Tibial nerve (tissue), 4 donors: Measurements from ENCODE around the gene NKD1. TPM values are rescaled to one million over a fixed set of nuclear protein-coding genes. Genes with fewer than 3 reads are reported as not detected.

Experiments used
- DNase-seq, 2 donors: peaks; one replicate each; pipeline ENCODE4 v3.0.0-alpha.2; 2019; ENCODE audit warnings: low spot score in 2 of 2
- H3K27ac ChIP-seq, 4 donors: fragments of 200-600 bp; sonication (generic) in 3 of 4; one replicate each; pipeline ENCODE4 v1.5.1; 2017 to 2019; ENCODE audit warnings: mild to moderate bottlenecking in 1 of 4
- H3K27me3 ChIP-seq, 2 donors: fragments of 200-600 bp; sonication (generic) in 1 of 2; one replicate each; pipeline versions ENCODE4 v1.5.1 to v1.6.0; 2017 to 2019
- H3K36me3 ChIP-seq, 3 donors: fragments of 200-600 bp; sonication (generic); one replicate each; pipeline ENCODE4 v1.5.1; 2018 to 2019
- H3K4me1 ChIP-seq, 4 donors: fragments of 200-600 bp; sonication (generic) in 3 of 4; one replicate each; pipeline ENCODE4 v1.5.1; 2017 to 2019
- H3K4me3 ChIP-seq, 4 donors: fragments of 200-600 bp; sonication (generic) in 3 of 4; one replicate each; pipeline ENCODE4 v1.5.1; 2017 to 2019; ENCODE audit warnings: mild to moderate bottlenecking in 1 of 4, moderate library complexity in 1 of 4
- H3K9me3 ChIP-seq, 4 donors: fragments of 200-600 bp; sonication (generic) in 3 of 4; one replicate each; pipeline ENCODE4 v1.5.1; 2017 to 2019
- CTCF ChIP-seq, 5 experiments: fragments of 200-600 bp in 3 of 5; fragments of 450-650 bp in 2 of 5; sonication (generic) in 3 of 5; IDR thresholded peaks; one replicate each; pipeline ENCODE4 v1.5.1; 2016 to 2019; ENCODE audit warnings: antibody characterized with exemption in 5 of 5, mild to moderate bottlenecking in 3 of 5, moderate library complexity in 2 of 5
- EP300 ChIP-seq, 2 donors: sonication (generic); formaldehyde crosslinking; IDR thresholded peaks; one replicate each; pipeline ENCODE4 v1.6.1; 2017; ENCODE audit warnings: antibody characterized with exemption in 2 of 2, mild to moderate bottlenecking in 1 of 2
- POLR2A ChIP-seq, 2 donors: fragments of 450-650 bp; IDR thresholded peaks; one replicate each; pipeline ENCODE4 v1.6.1; 2017; ENCODE audit warnings: antibody characterized with exemption in 2 of 2, mild to moderate bottlenecking in 2 of 2, moderate library complexity in 2 of 2
- WGBS, 2 donors: methylation state at CpG; one replicate each; pipeline ENCODE4 v1.1.5; 2018; 5-methylcytosine and 5-hydroxymethylcytosine counted together
- total RNA-seq, 4 donors: library from RNA; depleted of rRNA; stranded (reverse); fragments of >200 nt; gene quantifications; one replicate each; pipeline ENCODE4 v1.1.0, GENCODE V29; 2016

The NKD1 gene
- total RNA-seq, 4 donors from 2014 or later = 20.1 to 92.4 (median 43.1) TPM

- H3K4me3 ChIP-seq = no peak overlapping the region
- H3K27me3 ChIP-seq = no peaks in the 10 kb centered on the region
- 91 to 97% methylated on average over 2 of the region's 2 CpGs for WGBS, 2 donors
- no peaks in the 10 kb centered on the region for H3K4me1 ChIP-seq
- no peak for DNase-seq
- H3K27ac ChIP-seq = no peak overlapping the region
- H3K9me3 ChIP-seq = peaks cover 0 to 21% (median 0%) of the 10 kb centered on the region in 4 donors
- H3K36me3 ChIP-seq = no peaks in the 10 kb centered on the region
- TF ChIP-seq POLR2A (IDR thresholded peaks at IDR 0.05) = no peak
- no peak for TF ChIP-seq EP300 (IDR thresholded peaks at IDR 0.05)
- no peak for TF ChIP-seq CTCF (IDR thresholded peaks at IDR 0.05)
Observed at GRCh38 chr16:50531359-50531758, 16.8 kb upstream of the NKD1 start.

- WGBS, 2 donors = 76 to 83% methylated on average over 3 of the region's 3 CpGs
- H3K27me3 ChIP-seq = no peaks in the 10 kb centered on the region
- no peak for DNase-seq
- H3K27ac ChIP-seq = no peak overlapping the region
- no peaks in the 10 kb centered on the region for H3K4me1 ChIP-seq
- no peaks in the 10 kb centered on the region for H3K36me3 ChIP-seq
- H3K4me3 ChIP-seq = no peak overlapping the region
- peaks cover 0 to 21% (median 0%) of the 10 kb centered on the region in 4 donors for H3K9me3 ChIP-seq
- no peak for TF ChIP-seq EP300 (IDR thresholded peaks at IDR 0.05)
- TF ChIP-seq POLR2A (IDR thresholded peaks at IDR 0.05) = no peak
- TF ChIP-seq CTCF (IDR thresholded peaks at IDR 0.05) = no peak
Observed at GRCh38 chr16:50531901-50532300, 16.3 kb upstream of the NKD1 start.

GRCh38 chr16:50532576-50532975 lies 15.6 kb upstream of the NKD1 start:
- no peak for DNase-seq
- Histone ChIP-seq H3K9me3 (peaks cover 0 to 21% (median 0%) of the 10 kb centered on the region in 4 donors), H3K36me3 (no peaks in the 10 kb centered on the region), H3K4me1 (no peaks in the 10 kb centered on the region), H3K4me3 (no peak overlapping the region), H3K27me3 (no peaks in the 10 kb centered on the region), H3K27ac (no peak overlapping the region)
- TF ChIP-seq POLR2A (IDR thresholded peaks at IDR 0.05) = no peak
- TF ChIP-seq EP300 (IDR thresholded peaks at IDR 0.05) = no peak
- no peak for TF ChIP-seq CTCF (IDR thresholded peaks at IDR 0.05)
- 94 to 95% methylated on average over 6 of the region's 6 CpGs for WGBS, 2 donors

- Histone ChIP-seq H3K9me3 (peaks cover 0 to 21% (median 0%) of the 10 kb centered on the region in 4 donors), H3K27ac (no peak overlapping the region), H3K36me3 (no peaks in the 10 kb centered on the region), H3K4me1 (no peaks in the 10 kb centered on the region), H3K27me3 (no peaks in the 10 kb centered on the region), H3K4me3 (no peak overlapping the region)
- no peak for TF ChIP-seq CTCF (IDR thresholded peaks at IDR 0.05)
- no peak for TF ChIP-seq EP300 (IDR thresholded peaks at IDR 0.05)
- no peak for TF ChIP-seq POLR2A (IDR thresholded peaks at IDR 0.05)
- WGBS, 2 donors = 85 to 88% methylated on average over 4 of the region's 4 CpGs
- DNase-seq = no peak
Observed at GRCh38 chr16:50533317-50533716, 14.9 kb upstream of the NKD1 start.

- peaks cover 0 to 18% (median 0%) of the 10 kb centered on the region in 4 donors for H3K9me3 ChIP-seq
- H3K4me1 ChIP-seq = no peaks in the 10 kb centered on the region
- no peaks in the 10 kb centered on the region for H3K27me3 ChIP-seq
- H3K4me3 ChIP-seq = no peak overlapping the region
- no peak overlapping the region for H3K27ac ChIP-seq
- no peaks in the 10 kb centered on the region for H3K36me3 ChIP-seq
- DNase-seq = no peak
- TF ChIP-seq CTCF (IDR thresholded peaks at IDR 0.05) = no peak
- TF ChIP-seq EP300 (IDR thresholded peaks at IDR 0.05) = no peak
- TF ChIP-seq POLR2A (IDR thresholded peaks at IDR 0.05) = no peak
- 77 to 85% methylated on average over 4 of the region's 4 CpGs for WGBS, 2 donors
Observed at GRCh38 chr16:50534091-50534490, 14.1 kb upstream of the NKD1 start.
